RCC 7860 (cell line): ENCODE results near the gene DUSP5.
A peak's percentile ranks its signal among the peaks of the same experiment; 100 is the strongest.

ENCODE experiments used
- DNase-seq: peaks from one replicate; pipeline ENCODE4 v3.0.0-alpha.2; 2015; ENCODE audit warnings: low spot score
- FAIRE-seq: peaks from 2 replicates; lab custom pipeline; 2012; peaks lifted over from hg19 to GRCh38; lab: Jason Lieb, UNC

Gene DUSP5

GRCh38 chr10:110540031-110540430 lies 42.3 kb downstream of the DUSP5 start:
- no peak for DNase-seq
- FAIRE-seq, result no peak

GRCh38 chr10:110544958-110545537 lies 47.3 kb downstream of the DUSP5 start:
- FAIRE-seq, result no peak

GRCh38 chr10:110546077-110546476 lies 48.4 kb downstream of the DUSP5 start:
- no peak for FAIRE-seq
- no peak for DNase-seq

More at GRCh38 chr10:110544958-110545537, 47.3 kb downstream of the DUSP5 start:
- no peak for DNase-seq

- no peak for FAIRE-seq
Observed at GRCh38 chr10:110546499-110547110, 48.9 kb downstream of the DUSP5 start.

GRCh38 chr10:110547139-110547761 lies 49.5 kb downstream of the DUSP5 start:
- FAIRE-seq (peak; percentile 75), DNase-seq (peak; percentile 65)

More at GRCh38 chr10:110546499-110547110, 48.9 kb downstream of the DUSP5 start:
- DNase-seq, result no peak

GRCh38 chr10:110548002-110548401 lies 50.3 kb downstream of the DUSP5 start:
- no peak for FAIRE-seq
- DNase-seq, result no peak

- no peak for FAIRE-seq
- no peak for DNase-seq
Observed at GRCh38 chr10:110549211-110549610, 51.5 kb downstream of the DUSP5 start.

- FAIRE-seq (no peak), DNase-seq (no peak)
Observed at GRCh38 chr10:110553905-110554304, 56.2 kb downstream of the DUSP5 start.

- FAIRE-seq (no peak), DNase-seq (no peak)
Observed at GRCh38 chr10:110556296-110556695, 58.6 kb downstream of the DUSP5 start.

- FAIRE-seq, result no peak
- DNase-seq, result peak; percentile 31
Observed at GRCh38 chr10:110556969-110557601, 59.4 kb downstream of the DUSP5 start.

GRCh38 chr10:110558041-110558440 lies 60.3 kb downstream of the DUSP5 start:
- no peak for FAIRE-seq
- DNase-seq, result no peak

GRCh38 chr10:110560012-110560411 lies 62.3 kb downstream of the DUSP5 start:
- no peak for DNase-seq
- FAIRE-seq, result no peak
